ENCODE data around the gene ABTB2. TPM values are rescaled to one million over a fixed set of nuclear protein-coding genes. Genes with fewer than 3 reads are reported as not detected.

ABTB2 gene
- polyA plus RNA-seq, 1 donor from 2014 or later, result 0.68 TPM

DNA sequence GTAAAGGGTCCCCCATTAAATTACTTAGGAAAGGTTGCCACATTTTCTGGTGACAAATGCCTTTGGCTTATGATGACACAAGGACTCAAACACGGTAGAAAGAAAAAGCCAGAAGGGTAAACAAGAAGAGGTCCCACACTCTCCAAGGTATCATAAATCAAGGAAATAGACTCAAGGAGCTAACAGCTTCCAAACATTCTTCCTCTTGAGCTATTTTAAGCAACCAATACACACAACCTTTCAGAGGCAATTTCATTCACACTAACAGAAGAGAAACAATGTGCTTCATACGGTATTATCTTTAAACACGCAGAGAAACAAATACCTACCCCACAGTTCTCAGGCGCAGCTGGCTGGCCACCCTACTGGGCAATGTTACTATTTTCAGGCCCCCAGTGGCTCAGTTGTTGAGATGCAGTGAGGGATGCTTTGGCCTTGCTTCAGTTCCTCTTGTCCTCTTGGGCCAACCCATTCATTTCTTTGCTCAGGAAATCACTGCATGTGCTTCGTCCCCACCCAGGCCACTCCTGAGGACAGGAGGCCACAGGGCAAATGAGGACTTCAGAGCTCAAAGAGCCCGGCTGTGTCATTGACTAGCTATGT, 15.8 kb downstream of the ABTB2 start:
- H3K79me2 ChIP-seq (replicated peaks; ENCODE audit: insufficient read depth, low read length), result no peaks in the 10 kb centered on the region
- H3K27ac ChIP-seq (ENCODE audit: low read length), result no peak overlapping the region
- no peaks in the 10 kb centered on the region for H4K20me1 ChIP-seq (ENCODE audit: insufficient read depth)
- H3K9me3 ChIP-seq (ENCODE audit: low read length), result no peaks in the 10 kb centered on the region
- H3K4me3 ChIP-seq (ENCODE audit: low read length), result no peak overlapping the region
- H3K9me2 ChIP-seq (ENCODE audit: insufficient read depth, low read length), result no peaks in the 10 kb centered on the region
- no peak overlapping the region for H2AFZ ChIP-seq (ENCODE audit: low read depth, low read length)
- TF ChIP-seq MXI1 (conservative IDR thresholded peaks at IDR 0.05; ENCODE audit: poor library complexity, severe bottlenecking) (no peak), POLR2AphosphoS5 (IDR thresholded peaks at IDR 0.05) (no peak), SMC3 (conservative IDR thresholded peaks at IDR 0.05; ENCODE audit: poor library complexity) (no peak), EZH2 (IDR thresholded peaks at IDR 0.05; ENCODE audit: borderline replicate concordance, insufficient read depth, low read length, poor library complexity, severe bottlenecking) (no peak), TAF1 (IDR thresholded peaks at IDR 0.05; ENCODE audit: low read depth) (no peak), RAD21 (conservative IDR thresholded peaks at IDR 0.05) (no peak), EP300 (conservative IDR thresholded peaks at IDR 0.05; ENCODE audit: poor library complexity, severe bottlenecking) (no peak)
- TF ChIP-seq, protein P1, sequence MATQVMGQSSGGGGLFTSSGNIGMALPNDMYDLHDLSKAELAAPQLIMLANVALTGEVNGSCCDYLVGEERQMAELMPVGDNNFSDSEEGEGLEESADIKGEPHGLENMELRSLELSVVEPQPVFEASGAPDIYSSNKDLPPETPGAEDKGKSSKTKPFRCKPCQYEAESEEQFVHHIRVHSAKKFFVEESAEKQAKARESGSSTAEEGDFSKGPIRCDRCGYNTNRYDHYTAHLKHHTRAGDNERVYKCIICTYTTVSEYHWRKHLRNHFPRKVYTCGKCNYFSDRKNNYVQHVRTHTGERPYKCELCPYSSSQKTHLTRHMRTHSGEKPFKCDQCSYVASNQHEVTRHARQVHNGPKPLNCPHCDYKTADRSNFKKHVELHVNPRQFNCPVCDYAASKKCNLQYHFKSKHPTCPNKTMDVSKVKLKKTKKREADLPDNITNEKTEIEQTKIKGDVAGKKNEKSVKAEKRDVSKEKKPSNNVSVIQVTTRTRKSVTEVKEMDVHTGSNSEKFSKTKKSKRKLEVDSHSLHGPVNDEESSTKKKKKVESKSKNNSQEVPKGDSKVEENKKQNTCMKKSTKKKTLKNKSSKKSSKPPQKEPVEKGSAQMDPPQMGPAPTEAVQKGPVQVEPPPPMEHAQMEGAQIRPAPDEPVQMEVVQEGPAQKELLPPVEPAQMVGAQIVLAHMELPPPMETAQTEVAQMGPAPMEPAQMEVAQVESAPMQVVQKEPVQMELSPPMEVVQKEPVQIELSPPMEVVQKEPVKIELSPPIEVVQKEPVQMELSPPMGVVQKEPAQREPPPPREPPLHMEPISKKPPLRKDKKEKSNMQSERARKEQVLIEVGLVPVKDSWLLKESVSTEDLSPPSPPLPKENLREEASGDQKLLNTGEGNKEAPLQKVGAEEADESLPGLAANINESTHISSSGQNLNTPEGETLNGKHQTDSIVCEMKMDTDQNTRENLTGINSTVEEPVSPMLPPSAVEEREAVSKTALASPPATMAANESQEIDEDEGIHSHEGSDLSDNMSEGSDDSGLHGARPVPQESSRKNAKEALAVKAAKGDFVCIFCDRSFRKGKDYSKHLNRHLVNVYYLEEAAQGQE (IDR thresholded peaks at IDR 0.05; ENCODE audit: borderline replicate concordance), result no peak
- TF ChIP-seq, protein P2, sequence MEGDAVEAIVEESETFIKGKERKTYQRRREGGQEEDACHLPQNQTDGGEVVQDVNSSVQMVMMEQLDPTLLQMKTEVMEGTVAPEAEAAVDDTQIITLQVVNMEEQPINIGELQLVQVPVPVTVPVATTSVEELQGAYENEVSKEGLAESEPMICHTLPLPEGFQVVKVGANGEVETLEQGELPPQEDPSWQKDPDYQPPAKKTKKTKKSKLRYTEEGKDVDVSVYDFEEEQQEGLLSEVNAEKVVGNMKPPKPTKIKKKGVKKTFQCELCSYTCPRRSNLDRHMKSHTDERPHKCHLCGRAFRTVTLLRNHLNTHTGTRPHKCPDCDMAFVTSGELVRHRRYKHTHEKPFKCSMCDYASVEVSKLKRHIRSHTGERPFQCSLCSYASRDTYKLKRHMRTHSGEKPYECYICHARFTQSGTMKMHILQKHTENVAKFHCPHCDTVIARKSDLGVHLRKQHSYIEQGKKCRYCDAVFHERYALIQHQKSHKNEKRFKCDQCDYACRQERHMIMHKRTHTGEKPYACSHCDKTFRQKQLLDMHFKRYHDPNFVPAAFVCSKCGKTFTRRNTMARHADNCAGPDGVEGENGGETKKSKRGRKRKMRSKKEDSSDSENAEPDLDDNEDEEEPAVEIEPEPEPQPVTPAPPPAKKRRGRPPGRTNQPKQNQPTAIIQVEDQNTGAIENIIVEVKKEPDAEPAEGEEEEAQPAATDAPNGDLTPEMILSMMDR (IDR thresholded peaks at IDR 0.05; ENCODE audit: poor library complexity, severe bottlenecking), result no peak
- no peaks in the 10 kb centered on the region for H3K36me3 ChIP-seq (ENCODE audit: insufficient read depth, low read length)
- H3K9ac ChIP-seq (ENCODE audit: low read length), result no peak overlapping the region
- no peak overlapping the region for H3K4me2 ChIP-seq (ENCODE audit: low read length)
- no peaks in the 10 kb centered on the region for H3F3A ChIP-seq (ENCODE audit: insufficient read depth, low read length, poor library complexity, severe bottlenecking)
- no peaks in the 10 kb centered on the region for H3K27me3 ChIP-seq (ENCODE audit: insufficient read depth, low read depth, low read length)

DNA sequence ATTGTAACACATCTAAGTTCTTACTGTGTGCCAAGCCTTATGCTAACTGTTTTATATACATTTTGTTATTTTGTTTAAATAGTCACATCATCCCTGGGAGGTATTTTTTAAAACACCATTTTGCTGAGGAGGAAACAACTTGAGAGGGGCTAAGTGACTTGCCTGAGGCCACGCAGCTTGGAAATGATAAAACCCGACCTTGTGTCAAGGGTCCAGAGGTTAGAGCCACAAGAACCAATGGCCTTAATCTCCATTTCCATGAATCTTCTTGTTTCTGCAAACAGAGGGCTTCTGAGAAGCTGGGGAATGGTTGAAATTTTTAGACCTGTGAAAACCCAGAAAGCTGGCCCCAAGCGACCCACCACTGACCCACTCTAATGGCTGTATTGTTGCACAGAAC, 16.7 kb downstream of the ABTB2 start:
- H3K9me3 ChIP-seq (ENCODE audit: low read length), result no peaks in the 10 kb centered on the region
- no peak overlapping the region for H3K27ac ChIP-seq (ENCODE audit: low read length)
- no peaks in the 10 kb centered on the region for H3K79me2 ChIP-seq (replicated peaks; ENCODE audit: insufficient read depth, low read length)
- no peaks in the 10 kb centered on the region for H3K27me3 ChIP-seq (ENCODE audit: insufficient read depth, low read depth, low read length)
- H3F3A ChIP-seq (ENCODE audit: insufficient read depth, low read length, poor library complexity, severe bottlenecking), result no peaks in the 10 kb centered on the region
- H3K9ac ChIP-seq (ENCODE audit: low read length), result no peak overlapping the region
- no peak overlapping the region for H2AFZ ChIP-seq (ENCODE audit: low read depth, low read length)
- no peak overlapping the region for H3K4me3 ChIP-seq (ENCODE audit: low read length)
- no peaks in the 10 kb centered on the region for H3K9me2 ChIP-seq (ENCODE audit: insufficient read depth, low read length)
- H4K20me1 ChIP-seq (ENCODE audit: insufficient read depth), result no peaks in the 10 kb centered on the region
- H3K36me3 ChIP-seq (ENCODE audit: insufficient read depth, low read length), result no peaks in the 10 kb centered on the region
- no peak overlapping the region for H3K4me2 ChIP-seq (ENCODE audit: low read length)
- TF ChIP-seq POLR2AphosphoS5 (IDR thresholded peaks at IDR 0.05), result no peak
- no peak for TF ChIP-seq EZH2 (IDR thresholded peaks at IDR 0.05; ENCODE audit: borderline replicate concordance, insufficient read depth, low read length, poor library complexity, severe bottlenecking)
- no peak for TF ChIP-seq RAD21 (conservative IDR thresholded peaks at IDR 0.05)
- no peak for TF ChIP-seq MXI1 (conservative IDR thresholded peaks at IDR 0.05; ENCODE audit: poor library complexity, severe bottlenecking)
- no peak for TF ChIP-seq EP300 (conservative IDR thresholded peaks at IDR 0.05; ENCODE audit: poor library complexity, severe bottlenecking)
- TF ChIP-seq, protein P1 (IDR thresholded peaks at IDR 0.05; ENCODE audit: borderline replicate concordance), result no peak
- TF ChIP-seq, protein P2 (IDR thresholded peaks at IDR 0.05; ENCODE audit: poor library complexity, severe bottlenecking), result no peak
- no peak for TF ChIP-seq TAF1 (IDR thresholded peaks at IDR 0.05; ENCODE audit: low read depth)
- TF ChIP-seq SMC3 (conservative IDR thresholded peaks at IDR 0.05; ENCODE audit: poor library complexity), result no peak

Measured in neural cell (in vitro differentiated cells).